Kidney capillary endothelial cell (primary cell): ENCODE results near the gene CIZ1.

Experiments used
- DNase-seq: peaks from one replicate; pipeline ENCODE4 v3.0.0-alpha.2; 2018; ENCODE audit warnings: low spot score

Gene CIZ1

DNA sequence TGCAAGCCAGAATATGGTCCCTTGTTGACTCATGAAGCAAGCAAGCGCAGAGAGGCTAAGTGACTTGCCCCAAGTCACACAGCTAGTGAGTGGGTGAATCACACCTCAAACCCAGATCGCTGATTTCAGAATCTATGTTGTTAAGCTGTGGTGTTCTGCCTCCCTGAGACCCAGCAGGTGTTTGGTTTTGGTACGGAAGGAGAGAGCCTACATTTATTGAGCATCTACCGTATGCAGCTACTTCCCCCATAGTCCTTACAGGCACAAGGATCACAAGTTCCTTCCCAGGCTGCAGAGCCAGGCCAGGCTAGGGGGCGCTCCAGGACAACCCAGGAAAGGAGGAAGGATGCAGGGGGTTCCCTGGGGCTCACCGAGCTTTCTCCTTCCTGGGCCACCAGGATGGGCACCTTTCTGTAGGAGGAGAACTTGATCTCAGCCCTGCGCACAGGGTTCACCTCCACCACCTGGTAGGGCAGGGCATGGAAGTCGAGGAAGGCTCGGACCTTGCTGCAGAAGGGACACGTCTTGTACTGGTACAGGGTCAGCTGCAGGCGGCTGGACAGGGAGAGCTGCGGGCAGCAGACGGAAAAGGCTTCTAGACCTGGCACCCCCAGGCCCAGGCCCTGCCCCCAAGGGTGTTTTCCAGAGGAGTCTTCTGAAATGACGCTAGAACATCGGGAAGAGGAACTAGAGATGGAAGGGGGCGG, 66.3 kb downstream of the CIZ1 start:
- peak; percentile 34 for DNase-seq

DNA sequence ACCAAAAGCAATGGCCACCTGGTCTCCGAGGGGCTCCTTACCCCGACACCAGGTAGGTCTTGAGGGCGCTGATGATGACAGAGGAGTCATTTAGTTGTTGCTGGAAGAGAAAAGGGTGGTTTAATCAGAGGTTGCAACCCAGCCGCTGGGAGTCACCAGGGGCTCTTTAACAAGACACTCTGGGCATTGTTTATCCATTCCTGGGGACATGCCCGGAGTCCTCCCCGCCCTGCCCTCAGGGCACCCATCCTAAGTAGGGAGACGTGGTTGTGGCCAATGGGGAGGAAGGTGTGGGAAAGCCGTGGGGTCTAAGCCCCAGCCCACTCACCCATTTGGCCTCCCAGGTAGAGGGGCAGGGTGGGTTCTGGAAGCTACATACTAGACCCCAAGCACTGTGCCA, 66.9 kb downstream of the CIZ1 start:
- no peak for DNase-seq

DNA sequence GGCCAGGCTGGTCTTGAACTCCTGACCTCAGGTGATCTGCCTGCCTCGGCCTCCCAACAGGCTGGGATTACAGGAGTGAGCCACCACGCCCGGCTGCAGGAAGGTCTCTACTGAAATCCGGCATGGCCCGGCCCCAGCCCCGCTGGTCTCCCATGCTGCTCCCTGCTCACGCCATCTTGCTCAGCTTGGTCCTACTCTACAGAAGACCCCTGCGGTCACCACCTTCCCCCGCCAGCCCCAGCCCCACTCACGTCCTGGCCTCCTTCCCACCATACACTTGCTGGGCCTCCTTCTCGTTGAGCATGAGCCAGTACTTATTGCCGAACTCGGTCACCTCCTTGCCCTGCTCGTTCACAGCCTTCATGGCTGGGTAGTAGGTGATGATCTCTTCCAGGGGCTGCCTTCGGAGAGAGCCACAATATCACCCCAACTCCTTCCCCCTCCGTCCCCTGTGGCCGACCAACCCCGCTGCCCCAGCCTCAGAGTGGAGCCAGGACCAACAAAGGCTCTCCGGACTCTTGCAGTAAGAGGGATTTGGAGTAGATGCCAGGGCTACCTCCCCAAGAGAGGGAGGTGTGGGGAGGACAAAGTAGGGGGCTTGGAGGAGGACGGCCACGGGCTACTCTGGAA, 67.8 kb downstream of the CIZ1 start:
- no peak for DNase-seq

DNA sequence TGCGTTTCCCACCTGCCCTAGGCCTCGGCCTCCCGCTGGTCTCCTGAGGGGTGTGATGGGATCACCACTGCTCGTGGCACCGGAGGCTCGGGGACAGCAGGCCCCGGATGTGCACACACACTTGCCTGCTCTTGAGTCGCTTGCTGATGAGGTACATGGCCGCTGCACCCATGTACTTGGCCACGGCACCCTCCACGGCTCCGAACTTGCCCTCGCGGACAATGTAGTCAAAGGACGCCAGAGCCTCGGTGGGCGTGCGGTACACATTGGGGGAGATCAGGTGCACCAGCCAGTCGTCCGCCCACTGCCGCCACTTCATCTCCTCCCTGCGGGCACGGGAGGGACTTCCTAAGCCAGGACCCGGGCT, 68.6 kb downstream of the CIZ1 start:
- no peak for DNase-seq

DNA sequence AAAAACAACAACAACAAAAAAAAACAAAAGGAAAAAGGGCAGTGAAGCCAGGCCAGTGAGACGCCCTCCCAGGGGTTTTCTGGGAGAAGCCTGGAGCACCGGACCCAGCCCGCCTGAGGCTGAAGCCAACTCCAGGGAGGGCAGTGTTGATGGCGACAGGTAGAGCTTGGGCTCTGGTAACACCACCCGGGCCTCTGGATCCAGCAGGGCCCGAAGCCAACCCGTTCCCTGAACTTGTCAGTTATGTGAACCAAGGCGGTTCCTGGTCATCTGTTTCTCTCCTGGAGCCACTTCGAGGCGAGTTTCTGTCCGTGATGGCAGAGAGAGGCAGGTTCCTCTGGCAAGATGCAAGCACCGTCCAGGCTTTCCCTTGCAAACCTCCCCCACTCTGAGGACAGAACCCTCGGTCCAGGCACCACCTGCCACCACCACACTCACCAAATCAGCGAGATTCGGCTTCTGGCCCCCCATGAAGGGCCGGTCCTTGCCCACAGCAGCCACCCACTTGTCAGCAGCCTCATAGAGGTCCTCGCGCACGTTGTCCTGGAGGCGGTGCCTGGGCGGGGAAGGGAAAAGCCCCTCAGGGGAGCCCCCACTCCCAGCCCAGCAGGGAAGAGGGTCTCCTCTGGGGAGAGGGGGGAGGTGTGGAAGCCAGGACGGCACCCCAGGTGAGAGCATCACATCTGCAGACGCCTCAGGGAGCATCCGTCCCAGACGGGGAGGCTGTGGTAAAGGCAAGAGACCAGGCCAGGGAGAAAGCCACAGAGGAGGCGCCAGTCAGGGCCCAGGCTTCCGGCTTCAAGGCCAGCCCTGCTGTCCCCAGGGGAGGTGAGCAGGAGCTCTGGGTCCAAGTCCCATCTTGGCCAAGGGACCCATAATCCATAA, 69.2 kb downstream of the CIZ1 start:
- DNase-seq = no peak

DNA sequence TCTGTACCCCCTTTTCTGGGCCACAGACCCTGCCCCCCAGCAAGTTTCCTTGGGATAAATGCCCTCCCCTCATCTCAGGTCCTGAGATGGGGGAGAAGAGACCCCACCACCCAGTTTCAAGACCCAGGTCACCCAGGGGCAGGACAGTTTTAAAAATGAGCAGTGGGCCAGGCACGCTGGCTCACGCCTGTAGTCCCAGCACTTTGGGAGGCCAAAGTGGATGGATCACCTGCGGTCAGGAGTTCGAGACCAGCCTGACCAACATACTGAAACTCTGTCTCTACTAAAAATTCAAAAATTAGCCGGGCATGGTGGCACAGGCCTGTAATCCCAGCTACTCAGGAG, 69.9 kb downstream of the CIZ1 start:
- no peak for DNase-seq

DNA sequence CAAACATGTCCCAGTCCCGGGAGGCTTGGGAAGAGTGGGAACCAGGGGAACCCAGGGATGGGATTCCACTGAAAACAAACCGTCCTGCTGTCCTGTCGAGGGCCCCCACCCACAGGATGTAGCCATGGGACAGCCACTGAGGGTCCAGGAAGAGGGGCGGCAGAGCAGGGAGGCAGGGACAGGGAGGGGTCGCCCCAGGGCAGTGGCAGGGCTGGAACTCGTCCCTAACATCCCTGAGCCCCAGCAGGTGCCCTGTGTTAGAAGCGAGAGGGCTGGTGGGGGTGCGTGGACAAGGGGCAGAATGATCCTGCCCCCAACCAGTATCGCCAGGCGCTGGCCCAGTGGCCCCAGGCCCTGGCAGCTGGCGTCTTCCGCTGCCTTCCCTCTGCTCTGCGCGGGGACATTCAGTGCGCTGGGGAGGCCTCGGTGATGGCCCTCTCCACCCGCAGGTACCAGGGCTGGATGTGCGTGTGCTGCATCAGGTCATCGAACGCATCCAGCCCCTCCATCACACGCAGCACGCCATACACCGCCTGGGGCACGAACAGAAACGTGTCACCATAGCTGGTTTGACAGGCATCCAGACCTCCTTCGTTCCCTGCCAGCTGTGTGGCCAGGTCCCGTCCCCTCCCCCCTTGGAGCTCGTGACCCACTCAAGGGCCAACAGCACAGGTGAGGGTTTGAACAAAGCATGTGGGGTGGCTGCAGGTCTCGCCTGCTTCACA, 70.5 kb downstream of the CIZ1 start:
- no peak for DNase-seq

DNA sequence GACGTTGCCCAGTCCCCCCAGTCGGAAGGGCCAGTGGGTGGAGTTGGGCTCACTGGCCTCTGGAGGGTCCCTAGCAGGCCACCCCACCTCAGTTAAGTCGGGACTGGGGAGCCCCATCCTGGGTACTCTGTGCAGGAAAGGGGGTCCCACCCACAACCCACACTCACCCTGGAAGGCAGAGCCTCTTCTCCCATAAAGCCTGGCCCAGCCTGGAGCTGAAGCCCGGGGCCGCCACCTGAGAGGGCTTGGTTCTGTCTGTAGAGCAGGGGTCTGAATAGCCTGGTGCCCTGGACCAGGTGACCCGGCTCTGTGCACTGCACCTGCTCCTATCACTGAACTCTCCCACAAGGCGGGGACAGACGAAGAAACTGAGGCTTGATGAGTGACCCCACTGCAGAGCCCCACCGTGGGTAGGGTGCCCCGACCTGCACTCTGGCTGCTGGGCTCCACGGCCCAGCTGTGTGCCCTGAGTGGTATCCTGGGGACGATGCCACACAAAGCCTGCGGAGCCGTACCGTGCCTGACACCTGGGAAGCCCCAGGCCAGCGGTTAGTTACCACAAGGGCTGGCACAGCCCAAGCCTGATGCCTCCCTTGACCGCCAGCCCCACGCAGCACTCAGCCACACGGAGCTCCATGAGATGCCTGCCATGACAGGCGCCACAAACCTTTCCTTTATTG, 71.2 kb downstream of the CIZ1 start:
- DNase-seq = no peak

DNA sequence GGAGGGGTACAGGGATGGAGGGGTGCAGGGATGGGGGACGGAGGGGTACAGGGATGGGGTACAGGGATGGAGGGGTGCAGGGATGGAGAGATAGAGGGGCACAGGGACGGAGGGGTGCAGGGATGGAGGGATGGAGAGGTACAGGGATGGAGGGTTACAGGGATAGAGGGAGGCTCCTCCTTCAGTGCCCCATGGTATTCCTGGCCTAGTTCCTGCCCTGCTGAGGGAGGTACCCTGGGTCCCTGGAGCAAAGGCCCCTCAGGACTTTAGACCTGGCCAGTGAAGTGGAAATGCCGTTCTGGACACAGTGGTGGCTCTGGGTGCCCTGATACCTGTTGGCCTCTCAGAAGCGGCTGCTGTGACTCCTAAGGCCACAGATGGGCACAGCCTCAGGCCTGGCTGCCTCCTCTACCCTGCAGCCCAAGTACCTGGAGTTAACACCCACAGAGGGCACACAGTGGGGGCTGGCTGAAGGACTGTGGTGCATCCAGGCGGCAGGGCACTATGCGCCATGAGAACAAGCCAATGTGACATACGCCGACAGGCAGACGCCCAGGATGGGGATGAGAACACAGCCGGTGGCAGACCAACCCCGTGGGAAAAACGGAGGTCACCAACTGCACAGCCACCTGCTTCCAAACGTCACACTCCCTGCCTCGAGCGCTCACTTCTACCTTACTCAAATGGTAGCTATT, 72.3 kb downstream of the CIZ1 start:
- no peak for DNase-seq

DNA sequence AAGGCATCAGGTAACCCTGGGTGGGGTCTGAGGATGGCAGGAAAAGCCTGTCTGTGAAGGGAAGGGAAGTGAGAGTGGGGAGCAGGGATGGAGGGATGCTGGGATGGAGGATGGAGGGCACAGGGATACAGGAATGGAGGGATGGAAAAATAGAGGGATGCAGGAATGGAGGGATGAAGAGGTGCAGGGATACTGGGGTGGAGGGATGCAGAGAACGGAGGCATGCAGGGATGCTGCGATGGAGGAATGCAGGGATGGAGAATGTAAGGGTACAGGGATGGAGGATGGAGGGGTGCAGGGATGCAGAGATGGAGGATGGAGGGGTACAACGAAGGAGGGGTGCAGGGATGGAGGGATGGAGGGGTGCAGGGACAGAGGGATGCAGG, 72.9 kb downstream of the CIZ1 start:
- DNase-seq = no peak

DNA sequence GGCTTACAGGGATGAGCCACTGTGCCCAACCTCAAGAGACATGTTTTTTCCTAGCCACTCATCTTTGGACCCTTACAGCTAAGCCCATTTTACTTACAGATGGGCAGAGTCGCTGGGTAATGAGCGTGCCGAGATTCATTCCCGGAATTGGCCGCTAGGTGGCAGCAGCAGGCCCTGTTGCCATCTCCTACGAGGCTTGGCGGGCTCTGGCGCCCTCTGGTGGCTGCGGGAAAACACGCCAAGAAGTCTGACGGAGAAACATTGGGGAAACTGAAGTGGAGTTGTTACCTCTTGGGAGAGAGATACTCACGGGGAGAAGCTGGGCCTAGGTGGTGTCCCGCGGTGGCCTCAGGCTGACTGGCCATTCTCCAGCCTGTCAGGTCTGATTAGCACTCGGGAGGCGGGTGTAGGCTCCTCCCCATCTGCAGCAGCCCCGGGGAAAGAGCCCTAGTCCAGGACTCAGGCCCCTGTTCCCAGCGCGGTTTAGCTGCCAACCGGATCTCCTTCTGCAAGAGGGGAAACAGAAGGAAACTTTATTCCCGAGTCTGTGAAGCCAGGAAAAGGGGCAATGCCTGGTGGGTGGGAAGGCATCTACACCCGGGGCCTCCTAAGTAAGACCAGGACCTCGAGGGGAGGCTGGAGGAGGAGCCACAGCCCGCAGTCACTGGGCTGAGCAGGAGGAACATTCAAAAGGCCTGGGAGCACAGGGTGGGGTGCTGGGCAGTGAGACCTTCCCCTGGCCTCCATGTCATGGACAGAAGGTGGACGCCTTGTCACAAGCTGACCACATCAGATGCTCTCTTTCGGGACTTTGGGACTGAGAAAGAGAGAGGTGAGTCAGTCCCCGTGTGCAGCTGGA, 73.5 kb downstream of the CIZ1 start:
- DNase-seq = peak; percentile 85

DNA sequence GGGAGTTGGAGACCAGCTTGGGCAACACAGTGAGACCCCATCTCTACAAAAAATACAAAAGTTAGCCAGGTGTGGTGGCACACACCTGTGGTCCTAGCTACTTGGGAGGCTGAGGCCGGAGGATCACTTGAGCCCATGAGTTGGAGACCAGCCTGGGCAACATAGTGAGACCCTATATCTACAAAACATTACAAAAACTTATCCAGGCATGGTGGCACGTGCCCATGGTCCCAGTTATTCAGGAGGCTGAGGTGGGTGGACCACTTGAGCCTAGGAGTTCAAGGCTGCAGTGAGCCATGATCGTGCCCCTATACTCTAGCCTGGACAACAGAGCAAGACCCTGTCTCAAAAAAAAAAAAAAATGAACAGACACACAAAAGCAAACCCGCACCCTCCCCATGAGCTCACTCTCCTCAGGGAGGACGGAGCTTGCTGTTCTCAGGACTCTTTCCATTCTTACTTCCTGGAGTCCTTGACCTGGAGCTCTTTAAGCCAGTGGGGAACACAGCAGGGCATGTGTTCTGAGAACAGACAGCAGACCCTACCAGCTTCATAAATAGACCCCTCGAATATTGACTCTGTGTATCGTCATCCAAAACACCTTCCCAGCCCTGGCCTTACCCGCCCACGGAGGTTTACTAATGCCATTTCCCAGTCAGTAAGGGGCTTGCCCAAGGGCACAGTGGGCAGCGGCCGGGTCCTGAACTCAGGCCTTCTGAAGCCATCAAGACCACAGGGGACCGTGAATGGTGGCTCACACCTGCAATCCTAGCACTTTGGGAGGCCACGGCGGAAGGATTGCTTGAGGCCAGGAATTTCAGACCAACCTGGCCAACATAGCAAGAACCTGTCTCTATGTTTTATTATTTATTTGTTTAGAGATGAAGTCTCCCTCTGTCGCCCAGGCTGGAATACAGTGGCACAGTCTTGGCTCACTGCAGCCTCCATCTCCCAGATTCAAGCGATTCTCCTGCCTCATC, 75.0 kb downstream of the CIZ1 start:
- no peak for DNase-seq
